ENCODE measurements around the gene SH3RF3.

SH3RF3 gene

GRCh38 chr2:109293663-109294062 is 164.7 kb downstream of the SH3RF3 start:
- H3K4me3 ChIP-seq (ENCODE audit: low read length) = no peak overlapping the region
- no peak overlapping the region for H3K4me2 ChIP-seq (ENCODE audit: low read length)
- H3K4me1 ChIP-seq (ENCODE audit: control insufficient read depth, insufficient read depth, low read length) = peaks cover 13% of the 10 kb centered on the region
- H3K27me3 ChIP-seq (ENCODE audit: control insufficient read depth, insufficient read depth, low read length) = no peaks in the 10 kb centered on the region
- H3K9ac ChIP-seq (ENCODE audit: low read depth, low read length) = no peak overlapping the region
- H3K9me3 ChIP-seq (replicated peaks; ENCODE audit: low read length) = no peaks in the 10 kb centered on the region
- H3K36me3 ChIP-seq (ENCODE audit: insufficient read depth, low read length) = no peaks in the 10 kb centered on the region

GRCh38 chr2:109294523-109294922 is 165.5 kb downstream of the SH3RF3 start:
- no peaks in the 10 kb centered on the region for H3K9me3 ChIP-seq (replicated peaks; ENCODE audit: low read length)
- H3K36me3 ChIP-seq (ENCODE audit: insufficient read depth, low read length) = no peaks in the 10 kb centered on the region
- peaks cover 13% of the 10 kb centered on the region for H3K4me1 ChIP-seq (ENCODE audit: control insufficient read depth, insufficient read depth, low read length)
- no peak overlapping the region for H3K9ac ChIP-seq (ENCODE audit: low read depth, low read length)
- no peak overlapping the region for H3K4me3 ChIP-seq (ENCODE audit: low read length)
- H3K4me2 ChIP-seq (ENCODE audit: low read length) = no peak overlapping the region
- no peaks in the 10 kb centered on the region for H3K27me3 ChIP-seq (ENCODE audit: control insufficient read depth, insufficient read depth, low read length)

DNA sequence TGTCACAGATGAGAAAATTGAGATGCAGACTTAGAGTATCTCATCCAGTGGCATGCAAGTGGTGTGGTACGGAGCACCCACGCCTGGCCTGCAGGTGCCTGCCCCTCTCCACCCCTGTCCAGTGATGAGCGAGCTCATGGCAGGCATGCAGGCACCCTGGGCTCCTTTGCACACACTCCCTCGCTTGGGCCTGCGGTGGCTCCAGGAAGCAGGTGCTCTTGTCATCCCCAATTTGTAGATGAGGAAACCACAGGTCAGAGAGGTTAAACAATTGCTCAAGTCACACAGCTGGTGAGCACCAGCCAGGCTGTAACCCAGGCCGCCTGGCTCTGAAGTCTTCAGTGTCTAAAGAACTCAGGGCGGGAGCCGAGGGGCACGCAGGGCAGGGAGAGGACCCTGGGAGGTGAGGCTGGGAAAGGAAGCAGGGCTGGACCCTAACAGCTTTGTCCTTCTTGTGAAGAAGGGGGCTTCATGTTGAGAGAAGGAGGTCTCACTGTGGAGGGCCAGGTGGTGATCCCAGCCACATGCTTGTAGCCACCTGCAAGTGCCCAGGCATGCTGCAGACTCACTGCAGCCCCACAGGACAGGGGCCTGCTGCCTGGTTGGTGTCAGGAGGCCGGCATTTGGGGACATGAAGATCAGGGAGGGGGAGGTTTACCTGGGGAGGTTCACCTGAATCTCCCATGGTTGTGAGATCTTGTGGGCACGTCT is 166.2 kb downstream of the SH3RF3 start:
- peaks cover 13% of the 10 kb centered on the region for H3K4me1 ChIP-seq (ENCODE audit: control insufficient read depth, insufficient read depth, low read length)
- H3K27me3 ChIP-seq (ENCODE audit: control insufficient read depth, insufficient read depth, low read length) = no peaks in the 10 kb centered on the region
- no peak overlapping the region for H3K9ac ChIP-seq (ENCODE audit: low read depth, low read length)
- H3K4me2 ChIP-seq (ENCODE audit: low read length) = no peak overlapping the region
- H3K9me3 ChIP-seq (replicated peaks; ENCODE audit: low read length) = no peaks in the 10 kb centered on the region
- H3K36me3 ChIP-seq (ENCODE audit: insufficient read depth, low read length) = no peaks in the 10 kb centered on the region
- H3K4me3 ChIP-seq (ENCODE audit: low read length) = no peak overlapping the region

GRCh38 chr2:109295781-109296117 is 166.7 kb downstream of the SH3RF3 start:
- peaks cover 9% of the 10 kb centered on the region for H3K4me1 ChIP-seq (ENCODE audit: control insufficient read depth, insufficient read depth, low read length)
- no peaks in the 10 kb centered on the region for H3K36me3 ChIP-seq (ENCODE audit: insufficient read depth, low read length)
- no peak overlapping the region for H3K4me3 ChIP-seq (ENCODE audit: low read length)
- H3K27me3 ChIP-seq (ENCODE audit: control insufficient read depth, insufficient read depth, low read length) = no peaks in the 10 kb centered on the region
- H3K9me3 ChIP-seq (replicated peaks; ENCODE audit: low read length) = no peaks in the 10 kb centered on the region
- H3K4me2 ChIP-seq (ENCODE audit: low read length) = no peak overlapping the region
- H3K9ac ChIP-seq (ENCODE audit: low read depth, low read length) = no peak overlapping the region

GRCh38 chr2:109297566-109298490 is 168.8 kb downstream of the SH3RF3 start:
- Histone ChIP-seq H3K27me3 (ENCODE audit: control insufficient read depth, insufficient read depth, low read length) (no peaks in the 10 kb centered on the region), H3K4me1 (ENCODE audit: control insufficient read depth, insufficient read depth, low read length) (no peaks in the 10 kb centered on the region), H3K4me2 (ENCODE audit: low read length) (no peak overlapping the region), H3K36me3 (ENCODE audit: insufficient read depth, low read length) (no peaks in the 10 kb centered on the region), H3K9ac (ENCODE audit: low read depth, low read length) (no peak overlapping the region), H3K4me3 (ENCODE audit: low read length) (no peak overlapping the region), H3K9me3 (replicated peaks; ENCODE audit: low read length) (no peaks in the 10 kb centered on the region)

DNA sequence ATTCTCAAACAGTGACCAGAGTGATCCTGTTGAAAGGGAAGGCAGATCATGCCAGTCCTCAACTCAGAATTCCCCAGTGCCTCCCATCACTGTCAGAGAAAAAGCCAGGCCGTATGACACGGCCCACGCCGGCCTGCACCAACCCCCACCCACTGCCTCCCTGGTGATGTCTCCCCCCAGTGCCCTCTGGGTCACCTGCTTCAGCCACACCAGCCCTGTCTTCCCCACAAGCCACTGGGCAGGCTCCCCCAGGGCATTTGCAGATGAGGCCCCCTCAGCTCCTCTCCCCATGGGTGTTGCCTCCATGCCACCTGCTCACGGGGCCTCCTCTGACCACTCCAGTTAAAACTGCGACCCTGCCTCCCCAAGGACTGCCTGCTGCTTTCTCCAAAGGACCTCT is 169.8 kb downstream of the SH3RF3 start:
- no peak overlapping the region for H3K9ac ChIP-seq (ENCODE audit: low read depth, low read length)

DNA sequence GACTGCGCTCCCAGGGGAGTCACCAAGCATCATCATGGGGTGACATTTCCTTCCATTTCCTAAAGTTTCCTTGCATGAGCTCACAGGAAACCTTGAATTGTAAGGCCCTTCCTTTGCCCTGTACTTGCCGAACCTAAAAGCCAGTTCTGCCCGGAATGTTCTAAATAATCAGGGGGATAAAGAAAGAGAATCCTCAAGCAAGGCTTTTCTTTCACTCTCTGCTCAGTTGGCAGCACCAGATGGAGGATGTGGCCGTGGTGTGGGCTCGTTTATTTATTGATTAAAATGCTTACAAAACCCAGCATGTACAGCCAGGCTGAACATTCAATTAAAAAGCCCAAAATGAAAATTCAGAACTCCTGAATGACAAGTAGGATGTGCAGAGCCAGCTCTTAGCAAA is 170.5 kb downstream of the SH3RF3 start:
- Histone ChIP-seq H3K27me3 (ENCODE audit: control insufficient read depth, insufficient read depth, low read length) (no peaks in the 10 kb centered on the region), H3K36me3 (ENCODE audit: insufficient read depth, low read length) (no peaks in the 10 kb centered on the region), H3K9me3 (replicated peaks; ENCODE audit: low read length) (no peaks in the 10 kb centered on the region), H3K4me2 (ENCODE audit: low read length) (no peak overlapping the region), H3K9ac (ENCODE audit: low read depth, low read length) (no peak overlapping the region), H3K4me1 (ENCODE audit: control insufficient read depth, insufficient read depth, low read length) (no peaks in the 10 kb centered on the region), H3K4me3 (ENCODE audit: low read length) (no peak overlapping the region)

More for the DNA sequence above, 169.8 kb downstream of the SH3RF3 start:
- no peaks in the 10 kb centered on the region for H3K36me3 ChIP-seq (ENCODE audit: insufficient read depth, low read length)
- H3K4me1 ChIP-seq (ENCODE audit: control insufficient read depth, insufficient read depth, low read length) = no peaks in the 10 kb centered on the region
- no peak overlapping the region for H3K4me3 ChIP-seq (ENCODE audit: low read length)
- no peak overlapping the region for H3K4me2 ChIP-seq (ENCODE audit: low read length)
- no peaks in the 10 kb centered on the region for H3K27me3 ChIP-seq (ENCODE audit: control insufficient read depth, insufficient read depth, low read length)
- no peaks in the 10 kb centered on the region for H3K9me3 ChIP-seq (replicated peaks; ENCODE audit: low read length)

GRCh38 chr2:109300582-109300981 is 171.6 kb downstream of the SH3RF3 start:
- Histone ChIP-seq H3K36me3 (ENCODE audit: insufficient read depth, low read length) (no peaks in the 10 kb centered on the region), H3K4me3 (ENCODE audit: low read length) (no peak overlapping the region), H3K27me3 (ENCODE audit: control insufficient read depth, insufficient read depth, low read length) (no peaks in the 10 kb centered on the region), H3K9ac (ENCODE audit: low read depth, low read length) (no peak overlapping the region), H3K4me2 (ENCODE audit: low read length) (no peak overlapping the region), H3K9me3 (replicated peaks; ENCODE audit: low read length) (no peaks in the 10 kb centered on the region), H3K4me1 (ENCODE audit: control insufficient read depth, insufficient read depth, low read length) (no peaks in the 10 kb centered on the region)

- no peak overlapping the region for H3K9ac ChIP-seq (ENCODE audit: low read depth, low read length)
- H3K4me1 ChIP-seq (ENCODE audit: control insufficient read depth, insufficient read depth, low read length) = no peaks in the 10 kb centered on the region
These were observed 172.7 kb downstream of the SH3RF3 start for GRCh38 chr2:109301746-109302145.

DNA sequence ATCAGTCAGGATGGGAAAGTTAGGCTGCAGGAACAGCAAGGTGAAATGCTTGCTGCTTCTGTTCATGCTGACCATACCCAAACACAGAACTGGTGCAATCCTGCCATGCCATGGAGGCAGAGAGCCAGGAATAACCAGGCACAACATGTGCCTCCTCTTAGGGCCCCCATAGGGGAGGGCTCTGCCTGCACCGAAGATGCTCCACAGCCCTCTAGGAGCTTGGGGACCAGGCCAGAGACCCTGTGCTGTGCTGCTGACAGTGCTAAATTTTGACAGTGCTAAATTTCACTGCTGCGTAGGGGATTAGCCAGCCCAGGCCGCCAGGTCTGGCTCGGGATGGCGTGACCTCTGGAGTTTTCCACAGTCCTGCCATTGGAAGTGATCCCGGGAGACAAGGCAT is 173.3 kb downstream of the SH3RF3 start:
- H3K9ac ChIP-seq (ENCODE audit: low read depth, low read length) = no peak overlapping the region
- no peak overlapping the region for H3K4me3 ChIP-seq (ENCODE audit: low read length)
- H3K9me3 ChIP-seq (replicated peaks; ENCODE audit: low read length) = no peaks in the 10 kb centered on the region
- H3K27me3 ChIP-seq (ENCODE audit: control insufficient read depth, insufficient read depth, low read length) = no peaks in the 10 kb centered on the region
- no peaks in the 10 kb centered on the region for H3K36me3 ChIP-seq (ENCODE audit: insufficient read depth, low read length)
- H3K4me2 ChIP-seq (ENCODE audit: low read length) = no peak overlapping the region
- H3K4me1 ChIP-seq (ENCODE audit: control insufficient read depth, insufficient read depth, low read length) = no peaks in the 10 kb centered on the region

More at GRCh38 chr2:109301746-109302145, 172.7 kb downstream of the SH3RF3 start:
- no peaks in the 10 kb centered on the region for H3K36me3 ChIP-seq (ENCODE audit: insufficient read depth, low read length)
- H3K27me3 ChIP-seq (ENCODE audit: control insufficient read depth, insufficient read depth, low read length) = no peaks in the 10 kb centered on the region
- no peak overlapping the region for H3K4me2 ChIP-seq (ENCODE audit: low read length)
- H3K9me3 ChIP-seq (replicated peaks; ENCODE audit: low read length) = no peaks in the 10 kb centered on the region
- H3K4me3 ChIP-seq (ENCODE audit: low read length) = no peak overlapping the region

DNA sequence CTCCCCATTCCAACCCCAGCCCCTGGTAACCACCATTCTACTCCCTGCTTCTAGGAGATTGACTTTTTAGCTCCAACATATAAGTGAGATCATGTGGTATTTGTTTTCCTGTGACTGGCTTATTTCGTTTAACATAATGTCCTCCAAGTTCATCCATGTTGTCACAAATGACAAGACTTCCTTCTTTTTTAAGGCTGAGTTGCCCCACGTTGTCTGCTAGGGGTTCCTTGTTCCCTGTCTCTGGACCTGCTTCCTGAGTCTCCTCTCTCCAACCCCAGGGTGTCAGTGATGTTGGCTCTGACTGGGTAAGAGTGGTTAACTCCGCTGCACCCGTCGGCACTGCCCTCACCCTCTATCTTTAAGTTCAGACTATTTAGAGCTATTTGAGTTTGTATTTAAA is 175.2 kb downstream of the SH3RF3 start:
- Histone ChIP-seq H3K4me1 (ENCODE audit: control insufficient read depth, insufficient read depth, low read length) (no peaks in the 10 kb centered on the region), H3K27me3 (ENCODE audit: control insufficient read depth, insufficient read depth, low read length) (no peaks in the 10 kb centered on the region), H3K4me3 (ENCODE audit: low read length) (no peak overlapping the region), H3K9ac (ENCODE audit: low read depth, low read length) (no peak overlapping the region), H3K9me3 (replicated peaks; ENCODE audit: low read length) (no peaks in the 10 kb centered on the region), H3K36me3 (ENCODE audit: insufficient read depth, low read length) (no peaks in the 10 kb centered on the region), H3K4me2 (ENCODE audit: low read length) (no peak overlapping the region)

Data from skeletal muscle satellite cell (primary cell).